ENCODE measurements around the gene CPEB1. TPM values are rescaled to one million over a fixed set of nuclear protein-coding genes. Genes with fewer than 3 reads are reported as not detected.

The CPEB1 gene
- total and polyA plus RNA-seq, 2 donors (not counting 1 experiment from before 2014, with no cell fraction given) = 0.19 to 0.62 TPM

DNA sequence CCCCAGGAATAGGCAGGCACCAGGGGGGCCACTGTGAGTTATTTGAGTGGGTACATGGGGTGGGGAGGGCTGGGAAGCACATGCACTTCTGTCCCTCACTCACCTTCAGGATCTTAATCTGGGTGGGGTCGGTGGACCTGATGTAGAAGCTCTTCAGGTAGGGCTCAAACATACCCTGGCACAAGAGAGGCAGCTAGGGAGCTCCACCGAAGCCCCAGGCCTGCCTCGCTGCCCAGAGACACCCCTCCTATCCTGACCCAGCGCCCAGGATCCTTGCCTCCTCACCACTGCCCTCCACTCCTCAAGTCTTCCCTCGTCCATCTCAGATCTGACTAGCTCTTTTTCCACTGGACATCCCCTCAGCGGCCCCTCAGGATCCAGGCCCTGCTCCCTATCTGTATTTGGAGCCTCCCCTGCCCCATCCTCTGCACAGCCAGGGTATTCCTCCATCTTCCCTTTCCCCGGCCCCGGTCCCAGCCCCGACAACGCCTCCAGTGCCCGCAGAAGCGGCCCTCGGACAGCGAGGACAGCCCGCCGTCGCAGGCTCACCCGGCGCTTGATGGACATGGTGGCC is 32.5 kb upstream of the CPEB1 start:
- peak overlapping the region; percentile 92 for H3K4me2 ChIP-seq (replicated peaks; ENCODE audit: low read depth, low read length, poor library complexity, severe bottlenecking)
- peak; percentile 4 for ATAC-seq (ENCODE audit: low read depth)
- peak overlapping the region; percentile 92 for H2AFZ ChIP-seq (ENCODE audit: insufficient read depth, low read depth, low read length, poor library complexity, severe bottlenecking)
- peaks cover 0 to 21% (median 6%) of the 10 kb centered on the region in 4 experiments for H3K27me3 ChIP-seq (replicated peaks in 1 of 4; ENCODE audit: control extremely low read depth in 1 of 4, control insufficient read depth in 3 of 4, insufficient read depth in 4 of 4, low read length in 3 of 4)
- peak overlapping the region in 4 of 5 experiments; percentile 61 to 84 (median 72) for H3K4me3 ChIP-seq (ENCODE audit: control extremely low read depth in 1 of 5, extremely low read depth in 1 of 5, insufficient read depth in 1 of 5, low read depth in 2 of 5, low read length in 4 of 5)
- WGBS (ENCODE audit: insufficient coverage) = 43% methylated on average over 18 of the region's 19 CpGs
- H3K27ac Mint-ChIP-seq = peak overlapping the region; percentile 20
- H3K4me3 Mint-ChIP-seq = peak overlapping the region; percentile 92
- no peaks in the 10 kb centered on the region for H3K79me2 ChIP-seq (ENCODE audit: control insufficient read depth, insufficient read depth, low read length)
- no peak overlapping the region for H3K27ac ChIP-seq (ENCODE audit: low read length in 2 of 2)
- H3K9me3 ChIP-seq (ENCODE audit: control extremely low read depth in 1 of 3, control insufficient read depth in 2 of 3, insufficient read depth in 1 of 3, low read length in 2 of 3) = peaks cover 0 to 16% (median 0%) of the 10 kb centered on the region in 3 donors
- no peaks in the 10 kb centered on the region for H3K36me3 ChIP-seq (replicated peaks in 1 of 2; ENCODE audit: control extremely low read depth in 1 of 2, control insufficient read depth in 1 of 2, extremely low read depth in 1 of 2, insufficient read depth in 2 of 2, low read length in 1 of 2)
- peak overlapping the region; percentile 82 for H3K9ac ChIP-seq (ENCODE audit: low read length)
- TF ChIP-seq EZH2 (IDR thresholded peaks at IDR 0.05; ENCODE audit: borderline replicate concordance, insufficient read depth, low read depth, low read length, poor library complexity, severe bottlenecking) (no peak), CTCF (IDR thresholded peaks at IDR 0.05) (no peak)
- CTCF ChIA-PET = no interaction called here
- no peaks in the 10 kb centered on the region for H4K20me1 ChIP-seq (ENCODE audit: control insufficient read depth, insufficient read depth, low read length, poor library complexity, severe bottlenecking)
- peaks cover 12% of the 10 kb centered on the region for H3K4me1 Mint-ChIP-seq
- H3K27me3 Mint-ChIP-seq = peaks cover 6% of the 10 kb centered on the region
- POLR2A ChIA-PET = no interaction called here
- intact Hi-C loops (cut with micrococcal nuclease) = loop anchor here (1.0 kb wide), 4 partner anchors 30 to 332 kb away; partner anchors contain the start of genes AP3B2, C15orf40 and RPS17
- DNase-seq = peak; percentile 21
- H3K4me1 ChIP-seq (ENCODE audit: control insufficient read depth in 2 of 2, insufficient read depth in 2 of 2, low read length in 2 of 2) = peaks cover 14 to 15% of the 10 kb centered on the region in 2 donors
- no peaks in the 10 kb centered on the region for H3K9me3 Mint-ChIP-seq (ENCODE audit: insufficient read depth)

DNA sequence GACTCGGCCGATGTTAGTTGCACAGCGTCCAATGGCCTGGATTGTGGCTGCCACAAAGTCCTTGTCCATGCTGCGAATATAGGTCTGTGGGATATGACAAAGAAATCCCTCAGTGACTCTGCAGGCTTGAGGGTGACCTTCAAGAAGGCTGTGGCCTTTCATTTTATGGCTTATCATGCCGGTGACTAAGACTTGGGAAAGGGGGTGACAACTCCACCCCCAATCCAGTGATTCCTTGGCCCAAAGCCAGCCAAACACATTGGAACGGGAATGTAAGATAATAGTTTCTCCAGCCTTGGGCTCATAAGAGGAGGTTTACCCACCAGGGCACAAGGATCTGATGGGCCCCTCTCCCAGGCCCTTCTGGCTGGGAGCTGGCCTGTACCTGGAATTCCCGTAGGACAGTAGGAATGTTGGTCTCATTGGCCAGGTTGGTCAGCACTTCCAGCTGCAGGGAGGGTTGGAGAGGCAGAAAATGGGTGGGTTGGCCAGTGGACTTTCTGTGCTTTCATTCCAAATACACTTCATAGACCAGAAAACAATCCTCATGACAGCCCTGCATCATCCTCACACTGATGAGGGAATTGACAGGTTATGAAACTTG is 30.7 kb upstream of the CPEB1 start:
- Mint-ChIP-seq H3K4me1 (peaks cover 12% of the 10 kb centered on the region), H3K27me3 (peaks cover 3% of the 10 kb centered on the region), H3K27ac (no peak overlapping the region), H3K4me3 (no peak overlapping the region), H3K9me3 (ENCODE audit: insufficient read depth) (no peaks in the 10 kb centered on the region)
- Histone ChIP-seq H3K4me3 (ENCODE audit: control extremely low read depth in 1 of 5, extremely low read depth in 1 of 5, insufficient read depth in 1 of 5, low read depth in 2 of 5, low read length in 4 of 5) (no peak overlapping the region), H3K27ac (ENCODE audit: low read length in 2 of 2) (no peak overlapping the region), H3K9me3 (ENCODE audit: control extremely low read depth in 1 of 3, control insufficient read depth in 2 of 3, insufficient read depth in 1 of 3, low read length in 2 of 3) (peaks cover 0 to 16% (median 0%) of the 10 kb centered on the region in 3 donors), H3K36me3 (replicated peaks in 1 of 2; ENCODE audit: control extremely low read depth in 1 of 2, control insufficient read depth in 1 of 2, extremely low read depth in 1 of 2, insufficient read depth in 2 of 2, low read length in 1 of 2) (no peaks in the 10 kb centered on the region), H3K4me2 (replicated peaks; ENCODE audit: low read depth, low read length, poor library complexity, severe bottlenecking) (no peak overlapping the region), H2AFZ (ENCODE audit: insufficient read depth, low read depth, low read length, poor library complexity, severe bottlenecking) (no peak overlapping the region), H3K9ac (ENCODE audit: low read length) (no peak overlapping the region), H3K4me1 (ENCODE audit: control insufficient read depth in 2 of 2, insufficient read depth in 2 of 2, low read length in 2 of 2) (peaks cover 14 to 15% of the 10 kb centered on the region in 2 donors), H3K79me2 (ENCODE audit: control insufficient read depth, insufficient read depth, low read length) (no peaks in the 10 kb centered on the region), H4K20me1 (ENCODE audit: control insufficient read depth, insufficient read depth, low read length, poor library complexity, severe bottlenecking) (no peaks in the 10 kb centered on the region), H3K27me3 (replicated peaks in 1 of 4; ENCODE audit: control extremely low read depth in 1 of 4, control insufficient read depth in 3 of 4, insufficient read depth in 4 of 4, low read length in 3 of 4) (peaks cover 0 to 21% (median 6%) of the 10 kb centered on the region in 4 experiments)
- ATAC-seq (ENCODE audit: low read depth) = no peak
- POLR2A ChIA-PET = no interaction called here
- no peak for DNase-seq
- CTCF ChIA-PET = no interaction called here
- WGBS (ENCODE audit: insufficient coverage) = 90% methylated on average over 4 of the region's 7 CpGs
- TF ChIP-seq CTCF (IDR thresholded peaks at IDR 0.05) (no peak), EZH2 (IDR thresholded peaks at IDR 0.05; ENCODE audit: borderline replicate concordance, insufficient read depth, low read depth, low read length, poor library complexity, severe bottlenecking) (no peak)
- intact Hi-C loops (cut with micrococcal nuclease) = no loop called here

Measured in B cell (primary cell).